ENCODE data around the gene DCLK1.
"Not testable (repeated sequence)": the region's sequence is repeated elsewhere in the genome, so short reads cannot be mapped to it uniquely, and the experiment has no call there.

The DCLK1 gene

DNA sequence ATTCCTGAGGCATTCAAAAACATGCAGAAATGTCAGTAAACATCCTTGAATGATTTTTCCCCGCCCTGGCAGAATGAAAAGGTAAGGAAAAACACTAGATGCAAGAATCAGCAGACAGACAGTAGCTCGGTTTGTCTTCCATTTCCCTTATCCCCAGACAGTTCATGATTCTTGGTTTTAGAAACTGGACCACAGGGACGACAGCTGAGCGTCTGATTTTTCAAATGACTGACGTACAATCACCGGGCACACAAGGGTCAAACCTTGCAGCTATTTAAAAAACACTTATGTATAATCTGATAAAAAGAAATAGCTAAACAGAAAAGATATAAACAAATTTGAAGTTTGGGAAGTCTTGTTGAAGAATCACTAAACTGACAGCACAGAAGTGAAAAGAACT, 47.1 kb downstream of the DCLK1 start:
- no peak for DNase-seq (ENCODE audit: low read depth)

DNA sequence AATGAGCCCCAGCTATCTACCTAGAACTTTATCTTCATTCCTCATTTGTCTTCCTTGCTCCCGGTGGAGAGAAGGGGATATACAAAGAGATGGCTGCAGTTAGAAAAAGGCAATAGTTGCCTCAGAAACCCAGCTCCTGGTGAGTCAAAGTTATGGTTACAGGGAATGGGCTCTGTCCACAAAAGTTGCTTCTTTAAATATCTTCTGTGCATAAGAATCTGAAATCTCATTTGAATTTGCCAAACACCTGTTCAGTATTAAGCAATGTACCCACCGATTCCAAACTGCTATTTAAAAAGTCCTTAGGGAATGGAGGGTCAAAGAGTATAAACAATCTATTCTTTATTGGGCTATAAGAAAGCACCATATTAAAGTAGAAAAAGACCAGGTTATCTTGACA, 48.4 kb downstream of the DCLK1 start:
- DNase-seq (ENCODE audit: low read depth) = no peak

DNA sequence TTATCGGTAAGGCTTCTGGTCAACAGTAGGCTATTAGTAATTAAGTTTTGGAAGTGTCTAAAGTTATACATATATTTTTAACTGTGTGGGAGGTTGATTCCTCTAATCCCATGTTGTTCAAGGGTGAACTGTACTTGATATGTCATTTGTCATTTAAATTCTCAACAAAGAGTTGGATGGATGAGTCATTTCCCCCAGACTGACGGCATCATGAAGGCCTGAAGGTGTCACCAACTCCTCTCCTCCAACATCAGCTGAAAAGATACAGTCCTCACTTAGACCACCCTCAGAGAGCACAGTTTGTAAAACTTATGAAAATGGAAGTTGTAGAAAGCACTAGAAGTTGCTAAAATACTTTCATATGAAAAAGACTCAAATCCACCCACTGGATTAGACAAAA, 48.8 kb downstream of the DCLK1 start:
- no peak for DNase-seq (ENCODE audit: low read depth)

DNA sequence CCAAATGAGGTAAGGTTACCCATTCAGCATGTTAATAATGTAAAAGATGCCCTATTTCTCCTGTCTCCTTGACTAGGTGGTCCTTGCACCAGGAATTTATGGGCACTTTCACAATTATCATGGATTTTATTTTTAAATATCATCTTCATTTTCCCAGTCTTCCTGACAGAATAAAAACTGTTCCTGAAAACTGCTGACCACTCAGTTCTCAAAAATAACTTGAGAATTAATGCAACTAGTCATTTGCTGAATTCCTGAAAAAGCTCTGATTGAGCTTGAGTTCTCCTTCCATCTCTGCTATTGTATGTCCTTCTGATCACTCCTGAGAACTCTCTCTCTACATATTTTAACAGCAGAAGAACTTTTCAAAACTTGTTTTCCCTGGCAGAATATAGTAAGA, 55.0 kb downstream of the DCLK1 start:
- no peak for DNase-seq (ENCODE audit: low read depth)

DNA sequence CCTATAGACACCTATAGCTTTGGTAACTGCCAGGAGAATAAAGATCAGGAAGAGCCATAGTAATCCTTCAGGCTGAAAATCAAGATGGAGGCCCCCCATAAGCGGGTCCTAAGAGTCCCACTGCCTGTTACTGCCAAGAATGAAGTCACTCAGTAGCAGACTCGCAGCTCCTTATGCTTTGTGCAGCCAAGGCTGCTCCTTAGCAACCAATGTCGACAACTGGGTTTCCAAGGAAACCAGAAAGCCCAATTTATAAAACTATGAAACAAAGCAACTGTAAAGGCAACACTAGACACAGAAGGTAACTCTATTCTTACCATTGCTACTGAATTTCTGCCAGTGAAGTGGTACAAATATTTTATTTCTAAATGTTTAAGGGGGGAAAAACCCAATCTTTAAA, 56.5 kb downstream of the DCLK1 start:
- DNase-seq (ENCODE audit: low read depth) = peak; percentile 10

DNA sequence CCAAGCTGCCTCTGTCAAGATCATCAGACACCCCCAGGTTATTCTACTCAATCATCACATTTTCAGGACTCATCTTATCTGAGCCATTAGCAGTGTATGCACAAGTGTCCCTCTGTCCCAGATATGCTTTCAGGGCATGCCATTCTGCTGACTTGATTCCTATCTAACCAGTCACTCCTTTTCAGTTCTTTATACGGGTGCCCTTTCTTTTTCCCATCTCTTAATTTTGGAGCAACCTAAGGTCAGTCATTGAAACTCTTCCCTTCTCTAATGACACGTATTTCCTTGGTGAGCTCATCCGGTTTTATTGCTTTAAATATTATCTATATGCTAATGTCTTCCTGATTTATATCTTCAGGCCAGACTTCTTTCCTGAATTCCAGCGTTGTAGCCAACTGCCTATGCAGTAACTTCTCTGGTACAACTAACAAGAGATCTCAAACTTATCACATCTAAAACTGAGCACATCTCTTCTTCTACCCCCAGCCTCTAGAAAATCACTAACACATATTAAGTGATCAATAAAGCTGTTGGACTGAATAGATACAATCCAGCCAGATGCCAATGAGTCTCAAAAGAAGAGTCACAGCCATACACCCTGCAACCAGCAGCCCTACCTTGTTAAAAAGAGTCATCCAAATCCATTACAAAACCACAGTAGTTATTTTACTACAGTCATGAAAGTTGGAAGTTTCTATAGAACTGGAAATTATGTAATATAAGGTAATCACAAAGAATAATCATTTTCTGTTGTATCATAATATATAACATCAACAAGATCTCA, 58.8 kb downstream of the DCLK1 start:
- peak; percentile 50 for DNase-seq (ENCODE audit: low read depth)

DNA sequence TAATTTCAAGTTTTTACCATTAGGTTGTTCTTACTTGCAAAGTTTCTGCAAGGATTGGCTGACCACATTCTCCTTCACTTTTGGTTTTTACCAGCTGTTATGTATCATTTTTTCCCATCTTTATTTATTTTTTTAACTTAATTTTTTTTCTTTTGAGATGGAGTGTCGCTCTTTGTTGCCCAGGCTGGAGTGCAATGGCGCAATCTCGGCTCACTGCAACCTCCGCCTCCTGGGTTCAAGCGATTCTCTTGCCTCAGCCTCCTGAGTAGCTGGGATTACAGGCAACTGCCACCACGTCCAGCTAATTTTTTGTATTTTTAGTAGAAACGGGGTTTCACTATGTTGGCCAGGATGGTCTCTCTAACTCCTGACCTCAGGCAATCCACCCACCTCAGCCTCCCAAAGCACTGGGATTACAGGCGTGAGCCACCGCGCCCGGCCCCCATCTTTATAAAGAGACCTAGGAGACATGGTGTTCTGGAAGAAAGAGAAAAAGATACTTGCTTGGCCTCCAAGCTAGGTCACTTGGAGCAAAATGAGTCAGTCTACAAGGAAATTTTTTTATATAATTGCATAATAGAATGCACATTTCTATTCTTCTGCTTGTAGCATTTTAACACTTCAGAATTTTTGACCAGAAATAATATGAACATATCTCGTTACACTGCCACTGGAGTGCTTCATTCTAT, 60.5 kb downstream of the DCLK1 start:
- not testable (repeated sequence) for DNase-seq (ENCODE audit: low read depth)

DNA sequence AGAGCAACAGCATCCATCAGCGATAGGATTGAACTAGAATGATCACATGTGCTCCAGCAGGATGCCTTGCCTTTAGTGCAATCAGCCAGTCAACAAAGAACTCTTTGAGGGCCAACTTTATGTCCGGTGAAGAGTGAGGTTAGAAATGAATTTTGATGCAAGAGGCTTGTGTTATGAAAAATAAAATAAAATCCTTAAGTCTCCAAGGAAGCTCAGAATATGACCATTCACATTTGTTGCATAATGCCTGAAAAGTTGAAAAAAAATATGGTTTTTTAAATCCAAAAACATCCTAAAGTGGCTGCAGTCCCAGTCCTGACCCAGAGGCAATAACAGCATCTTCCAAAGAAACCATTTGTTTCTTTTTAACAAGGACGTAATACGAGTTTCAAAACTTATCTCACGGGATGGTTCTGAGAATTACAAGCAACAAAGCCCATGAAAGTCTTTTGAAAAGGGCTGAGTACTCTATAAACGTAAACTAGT, 61.3 kb downstream of the DCLK1 start:
- DNase-seq (ENCODE audit: low read depth) = no peak

DNA sequence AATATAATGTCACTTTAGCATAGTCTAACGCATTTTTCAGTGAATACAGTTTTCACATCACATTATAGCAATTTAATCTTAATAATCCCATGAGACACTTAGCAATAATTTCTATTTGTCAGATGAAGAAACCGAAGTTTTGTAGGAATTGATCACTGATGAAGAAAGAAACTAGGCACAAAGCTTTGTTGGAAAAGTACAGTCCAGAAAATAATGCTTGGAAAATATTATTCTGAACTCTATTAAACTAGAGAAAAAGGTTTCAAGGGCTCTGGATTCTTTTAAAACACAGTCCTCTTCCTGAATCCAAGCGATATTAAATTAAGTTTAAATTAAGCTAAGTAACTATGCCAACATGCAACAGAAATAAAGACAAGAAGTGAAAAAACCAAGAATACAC, 62.2 kb downstream of the DCLK1 start:
- no peak for DNase-seq (ENCODE audit: low read depth)

DNA sequence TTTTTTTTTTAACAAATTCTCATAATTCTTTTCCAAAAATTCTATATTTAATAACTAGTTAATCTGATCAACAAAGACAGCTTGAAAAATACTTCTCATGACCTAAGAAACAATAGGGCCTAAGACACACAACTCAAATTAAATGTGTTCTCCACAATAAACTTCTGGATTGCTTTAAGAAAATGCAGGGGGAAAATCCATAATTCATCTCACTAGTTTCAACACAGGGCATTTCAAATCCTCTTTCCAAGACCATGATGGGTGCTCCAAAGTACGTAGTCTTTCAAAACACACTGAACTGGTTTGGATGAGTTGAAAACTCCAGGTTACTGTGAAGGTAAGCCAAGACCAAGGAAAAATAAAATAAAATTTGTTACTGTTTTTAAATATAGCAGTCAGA, 62.6 kb downstream of the DCLK1 start:
- no peak for DNase-seq (ENCODE audit: low read depth)

DNA sequence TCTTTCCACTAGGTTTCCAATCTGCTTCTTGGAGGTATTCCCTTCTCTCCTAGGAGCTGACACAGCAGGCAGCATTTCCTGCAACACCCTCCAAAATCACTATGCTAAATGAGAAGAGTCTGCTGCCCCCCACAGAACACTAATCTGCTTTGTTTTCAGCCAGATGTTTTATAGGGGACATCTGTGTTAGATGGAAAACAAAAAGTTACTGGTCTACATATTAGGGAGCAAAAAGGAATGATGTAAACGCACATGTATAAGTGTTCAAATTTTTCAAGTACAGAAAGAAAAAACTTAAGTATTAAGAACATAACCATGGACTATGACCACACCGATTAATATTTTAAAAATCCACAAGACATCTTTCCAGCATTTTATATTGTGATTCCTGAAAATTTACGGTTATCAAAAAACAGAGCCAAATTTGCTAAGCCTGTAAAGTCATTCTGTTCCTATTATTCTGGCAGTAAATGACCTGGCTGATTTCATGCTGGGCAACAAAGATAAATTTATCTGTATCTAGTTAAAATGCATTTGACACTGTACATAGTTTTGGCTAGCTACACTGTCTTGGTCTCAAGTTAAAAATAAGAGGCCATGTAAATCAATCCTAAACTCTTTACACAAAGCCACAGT, 63.3 kb downstream of the DCLK1 start:
- DNase-seq (ENCODE audit: low read depth) = peak; percentile 11

DNA sequence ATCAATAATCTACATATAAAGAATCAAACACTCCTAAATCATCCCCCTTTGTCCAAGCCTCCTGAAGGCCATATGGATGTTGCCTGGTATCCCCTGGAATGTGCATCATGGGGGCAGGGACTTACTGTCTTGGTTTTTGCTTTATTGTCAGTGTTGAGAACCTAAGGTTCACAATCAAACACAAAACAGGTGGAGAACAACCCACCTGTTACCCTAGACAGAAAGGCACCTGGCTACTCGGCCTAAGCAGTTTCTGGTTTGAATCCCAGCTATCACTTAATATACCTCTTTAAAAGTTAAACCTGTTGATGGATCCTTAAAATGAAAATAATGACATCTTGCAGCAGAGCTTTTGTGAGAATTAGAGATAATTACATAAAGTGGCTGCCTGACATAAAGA, 68.9 kb downstream of the DCLK1 start:
- no peak for DNase-seq (ENCODE audit: low read depth)

DNA sequence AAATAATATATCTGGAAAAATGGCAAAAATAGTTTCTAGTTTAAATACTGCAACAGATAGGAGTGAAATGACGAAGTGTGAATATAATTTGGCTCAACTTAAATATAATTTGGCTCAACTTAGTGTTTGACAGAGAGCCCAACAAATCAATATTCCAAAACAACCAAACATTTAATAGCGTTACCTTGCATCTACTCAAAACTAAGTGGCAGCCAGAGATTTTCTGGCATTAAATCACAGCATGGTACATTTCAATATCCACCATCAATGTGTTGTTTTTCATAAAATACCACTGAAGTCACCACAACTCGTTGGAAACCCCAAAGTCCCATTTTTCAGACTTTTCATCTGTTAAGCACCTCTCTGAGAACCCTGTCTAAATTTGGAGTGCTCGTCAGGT, 69.6 kb downstream of the DCLK1 start:
- no peak for DNase-seq (ENCODE audit: low read depth)

DNA sequence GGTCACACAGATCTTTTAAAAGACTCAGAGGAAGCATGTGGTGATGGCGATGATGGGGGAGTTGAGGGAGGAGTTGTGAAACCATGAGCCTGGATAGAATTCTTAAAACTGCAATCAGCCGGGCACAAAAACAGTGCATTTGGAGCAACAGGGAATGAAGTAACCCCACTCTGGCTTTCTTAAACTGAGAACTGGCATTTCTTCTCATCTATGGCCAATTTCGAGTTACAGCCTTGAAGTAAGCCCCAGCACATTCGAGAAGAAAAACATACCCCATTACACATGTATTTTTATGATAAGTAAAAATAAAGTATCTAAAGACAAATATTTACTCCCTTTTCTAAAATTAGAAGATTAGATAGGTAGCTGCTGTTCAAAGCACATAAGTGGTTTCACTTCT, 70.1 kb downstream of the DCLK1 start:
- DNase-seq (ENCODE audit: low read depth) = no peak

DNA sequence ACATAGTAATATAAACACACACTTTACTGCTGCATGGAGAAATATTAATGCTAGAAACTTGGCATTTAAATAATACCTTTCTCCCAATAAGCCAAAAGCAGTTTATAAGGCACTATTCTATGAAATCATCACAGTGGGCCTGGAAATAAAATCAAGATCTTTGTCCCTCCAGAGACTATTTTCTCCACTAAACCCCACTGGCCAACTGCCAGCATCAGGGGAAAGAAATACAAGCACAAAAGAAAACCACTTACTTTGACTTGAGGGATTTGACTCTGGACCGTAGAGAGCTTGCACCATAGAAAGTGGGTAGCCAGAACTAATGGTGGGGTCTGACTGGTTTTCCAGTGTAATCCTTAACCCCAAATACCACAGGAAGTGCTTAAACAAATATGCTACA, 71.9 kb downstream of the DCLK1 start:
- DNase-seq (ENCODE audit: low read depth) = no peak

DNA sequence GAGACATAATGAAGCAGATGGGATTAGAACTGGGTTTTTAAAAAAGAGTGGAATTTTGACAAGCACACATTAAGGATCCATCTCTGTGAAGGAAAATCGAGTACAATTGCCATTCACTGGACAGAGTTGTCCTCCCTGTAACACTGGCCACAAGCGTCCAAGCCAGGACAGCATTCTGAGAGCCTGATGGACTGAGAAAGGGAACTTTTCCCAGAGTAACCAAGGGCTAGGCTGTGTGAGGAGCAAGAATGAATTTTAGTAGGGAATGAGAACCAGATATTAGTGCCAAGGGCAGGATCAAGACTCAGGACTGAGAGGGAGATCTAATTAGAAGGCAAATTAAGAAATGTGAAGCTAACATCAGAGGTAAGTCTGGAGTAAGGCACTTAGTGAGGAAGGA, 73.1 kb downstream of the DCLK1 start:
- DNase-seq (ENCODE audit: low read depth) = no peak

DNA sequence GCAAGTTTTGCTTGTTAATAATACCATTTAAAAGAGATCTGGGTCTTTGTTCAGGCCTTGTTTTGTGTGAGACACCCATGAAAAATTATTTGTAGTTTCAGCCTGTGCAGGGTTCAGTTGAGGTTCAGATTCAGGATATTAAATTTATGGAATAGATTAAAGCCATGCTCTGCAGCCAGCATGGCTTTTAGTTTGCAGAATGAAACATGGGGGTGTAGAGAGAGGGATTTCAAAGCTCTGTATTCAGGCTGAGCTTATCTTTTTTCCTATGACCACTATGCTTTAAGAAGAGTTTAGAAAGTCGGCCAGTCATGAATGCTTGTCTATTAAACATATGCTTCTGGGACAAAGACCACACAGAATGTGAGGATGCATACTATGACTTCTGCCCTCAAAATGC, 73.6 kb downstream of the DCLK1 start:
- DNase-seq (ENCODE audit: low read depth) = no peak

DNA sequence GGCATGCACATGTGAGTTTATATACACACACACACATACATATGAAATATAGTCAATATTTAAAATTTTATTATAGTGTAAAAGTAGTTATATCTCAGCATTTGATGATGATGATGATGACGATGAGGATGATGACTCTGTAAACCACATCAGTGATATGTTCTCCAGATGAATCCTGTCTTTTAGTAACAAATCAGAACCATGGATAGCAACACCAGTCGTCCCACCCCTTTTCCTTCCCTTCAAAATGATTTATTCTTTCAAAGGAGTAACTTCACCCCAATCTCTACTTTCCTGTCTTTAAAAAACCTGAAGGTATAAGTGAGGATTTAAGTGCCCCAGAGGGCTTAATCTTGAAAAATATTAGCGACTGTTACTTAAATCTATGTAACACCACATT, 74.1 kb downstream of the DCLK1 start:
- DNase-seq (ENCODE audit: low read depth) = peak; percentile 26

DNA sequence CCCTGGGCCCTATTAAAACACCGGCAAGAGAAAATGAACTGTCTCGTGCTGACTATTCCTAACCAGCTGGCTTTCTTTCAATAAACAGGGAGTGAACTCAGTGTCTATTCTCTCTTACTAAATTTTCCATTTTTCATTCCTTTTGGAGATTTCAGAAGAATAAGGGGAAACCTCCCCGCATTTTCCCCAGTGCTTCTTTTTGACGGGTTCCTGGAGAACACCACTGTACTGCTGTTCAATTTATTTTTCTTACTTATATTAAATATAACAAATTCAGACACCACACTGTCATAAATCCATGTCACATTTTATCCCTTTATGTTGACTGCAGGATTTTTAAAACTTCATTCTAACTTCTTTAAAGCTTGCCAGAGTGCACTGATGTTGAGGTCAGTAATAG, 75.8 kb downstream of the DCLK1 start:
- DNase-seq (ENCODE audit: low read depth) = no peak

DNA sequence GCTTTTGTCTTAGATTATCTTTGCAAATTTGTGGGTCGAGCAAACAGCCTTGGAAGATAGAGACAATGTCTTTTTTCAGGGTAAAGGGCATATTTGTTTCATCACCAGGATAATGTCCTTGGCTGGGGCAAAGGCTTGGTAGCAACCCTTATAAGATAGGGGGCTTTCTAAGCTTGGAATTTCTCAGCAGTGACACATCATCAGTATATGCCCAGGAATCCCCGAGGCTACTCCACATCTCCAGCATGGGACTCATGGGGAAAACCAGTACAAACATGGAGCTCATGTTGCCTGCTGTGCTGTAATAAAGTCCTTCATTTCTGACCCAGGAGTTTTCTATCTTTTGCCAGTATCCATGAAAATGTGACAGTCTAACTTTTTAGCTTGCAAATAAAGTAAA, 77.1 kb downstream of the DCLK1 start:
- DNase-seq (ENCODE audit: low read depth) = no peak

DNA sequence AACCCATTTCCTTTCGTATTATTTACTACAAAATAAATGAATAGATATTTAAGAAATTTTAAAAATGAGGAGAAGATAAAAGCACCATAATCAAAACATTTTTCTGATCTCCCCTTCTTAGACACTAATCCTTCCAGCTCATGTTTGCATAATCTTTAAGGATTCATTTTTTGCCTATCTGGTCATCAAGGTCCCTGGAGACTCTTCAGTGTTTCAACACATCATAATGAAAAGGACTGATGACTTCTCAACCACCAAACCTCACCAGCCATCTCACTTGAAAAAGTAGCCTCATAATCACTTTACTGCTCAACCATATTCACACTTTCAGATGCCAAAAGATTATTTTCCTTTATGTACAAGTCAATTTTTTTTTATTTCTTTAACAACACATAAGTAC, 80.1 kb downstream of the DCLK1 start:
- DNase-seq (ENCODE audit: low read depth) = peak; percentile 15

DNA sequence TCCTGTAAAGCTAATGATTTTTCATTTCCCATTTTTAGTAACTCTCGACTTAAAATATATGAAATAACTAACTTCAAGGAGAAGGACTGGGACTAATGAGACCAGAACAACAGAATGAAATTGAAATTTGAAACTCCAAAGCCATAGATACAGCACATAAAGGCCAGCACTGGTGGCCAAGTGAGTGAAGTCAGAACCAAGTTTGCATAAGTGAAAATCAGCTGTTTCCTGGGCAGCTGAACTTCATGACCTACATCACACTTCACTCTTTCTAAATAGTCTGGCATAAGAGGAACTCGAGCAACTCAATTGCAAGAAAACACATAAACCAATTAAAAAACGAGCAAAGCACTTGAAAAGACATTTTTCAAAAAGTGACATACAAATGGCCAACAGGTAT, 84.5 kb downstream of the DCLK1 start:
- DNase-seq (ENCODE audit: low read depth) = no peak
